HepG2 (cell line): ENCODE measurements around the gene OSBPL10. TPM values are rescaled to one million over a fixed set of nuclear protein-coding genes. Genes with fewer than 3 reads are reported as not detected.

Experiments used
- ATAC-seq: fragments of 200-7000 bp; cut with Tn5 transposase; 3 replicates; pipeline ENCODE4 v1.9.1; 2020; ENCODE audit warnings: mild to moderate bottlenecking, moderate library complexity
- BruUV-seq: library from RNA; stranded (reverse); fragments of 400-500 nt; replicated peaks from 2 replicates; lab custom pipeline; 2021; lab: Mats Ljungman, UMichigan
- CTCF ChIA-PET: fragments of 300-600 bp; formaldehyde crosslinking; extraction: SDS; loops from one replicate; lab custom pipeline; 2021; ENCODE audit warnings: low total read pairs, inconsistent platforms, low intra/inter-chr PET ratio; lab: Yijun Ruan, JAX
- POLR2A ChIA-PET: fragments of 350-600 bp; sonication (Branson Sonifier 250); formaldehyde crosslinking; loops from one replicate; lab custom pipeline; 2020; ENCODE audit warnings: antibody characterized with exemption, inconsistent platforms; lab: Yijun Ruan, JAX
- DNase-seq: peaks from one replicate; pipeline ENCODE4 v3.0.0-alpha.2; 2015; ENCODE audit warnings: low spot score
- FAIRE-seq: peaks from 3 replicates; lab custom pipeline; 2011; peaks lifted over from hg19 to GRCh38; lab: Jason Lieb, UNC
- H2AFZ ChIP-seq: one replicate; pipeline ENCODE4 v1.6.1; 2011; ENCODE audit warnings: low read length, inconsistent platforms
- H3K27ac ChIP-seq: fragments of 300-600 bp; 3 replicates; pipeline ENCODE4 v1.8.0; 2011; ENCODE audit warnings: mixed run types, mild to moderate bottlenecking, mixed read lengths, low read length, inconsistent platforms; ENCODE audit not compliant: insufficient read depth; ENCODE audit errors: extremely low read length
- H3K27me3 ChIP-seq, 2 experiments: fragments of 200-600 bp in 1 of 2; 2 replicates in 1 of 2; 3 replicates in 1 of 2; pipeline versions ENCODE4 v1.6.0 to v1.8.0; 2011; ENCODE audit warnings: low read length in 2 of 2, mild to moderate bottlenecking in 2 of 2, moderate library complexity in 2 of 2, inconsistent platforms in 1 of 2; ENCODE audit not compliant: insufficient read depth in 2 of 2, control insufficient read depth in 1 of 2
- H3K36me3 ChIP-seq, 2 experiments: fragments of 200-600 bp in 1 of 2; replicated peaks in 1 of 2; 2 replicates in 1 of 2; 3 replicates in 1 of 2; pipeline versions ENCODE4 v1.5.1 to v1.8.0; 2011; ENCODE audit warnings: low read length in 2 of 2, inconsistent platforms in 1 of 2; ENCODE audit not compliant: insufficient read depth in 2 of 2, control insufficient read depth in 1 of 2
- H3K4me1 ChIP-seq: 2 replicates; pipeline ENCODE4 v1.5.1; 2012; ENCODE audit warnings: low read length, inconsistent platforms; ENCODE audit not compliant: insufficient read depth
- H3K4me2 ChIP-seq: 2 replicates; pipeline ENCODE4 v1.6.0; 2011; ENCODE audit warnings: low read depth, low read length, inconsistent platforms
- H3K4me3 ChIP-seq, 3 experiments: fragments of 200-600 bp in 1 of 3; sonication (generic), shearing (Covaris generic) in 1 of 3; replicated peaks in 1 of 3; 2 replicates each; pipeline ENCODE4 v1.5.1; 2011 to 2016; ENCODE audit warnings: low read length in 3 of 3, inconsistent platforms in 2 of 3, low read depth in 2 of 3, mild to moderate bottlenecking in 2 of 3, control low read depth in 1 of 3, mixed read lengths in 1 of 3; ENCODE audit not compliant: insufficient read depth in 1 of 3
- H3K79me2 ChIP-seq: one replicate; pipeline ENCODE4 v1.6.1; 2011; ENCODE audit warnings: low read length, inconsistent platforms; ENCODE audit not compliant: insufficient read depth
- H3K9ac ChIP-seq: 2 replicates; pipeline ENCODE4 v1.6.0; 2011; ENCODE audit warnings: mild to moderate bottlenecking, low read depth, low read length, inconsistent platforms; ENCODE audit not compliant: insufficient read depth
- H3K9me3 ChIP-seq: 2 replicates; pipeline ENCODE4 v1.5.1; 2012; ENCODE audit warnings: mild to moderate bottlenecking, low read length
- H4K20me1 ChIP-seq: 2 replicates; pipeline ENCODE4 v1.6.0; 2011; ENCODE audit warnings: inconsistent platforms, mild to moderate bottlenecking, low read length, moderate library complexity; ENCODE audit not compliant: insufficient read depth
- ARHGAP35 ChIP-seq: sonication (generic); formaldehyde crosslinking; IDR thresholded peaks from 2 replicates; pipeline ENCODE4 v1.9.0; 2022; ENCODE audit warnings: mild to moderate bottlenecking, inconsistent platforms, moderate library complexity, missing genetic modification reagents, borderline replicate concordance
- E2F2 ChIP-seq: sonication (generic); formaldehyde crosslinking; IDR thresholded peaks from 2 replicates; pipeline ENCODE4 v1.4.0; 2020; ENCODE audit warnings: missing genetic modification reagents, borderline replicate concordance
- HNF1A ChIP-seq, 2 experiments: sonication (generic) in 1 of 2; formaldehyde crosslinking in 1 of 2; IDR thresholded peaks; 2 replicates each; pipeline versions ENCODE4 v1.4.0 to v1.6.1; 2016 to 2020; ENCODE audit warnings: borderline replicate concordance in 1 of 2, low read depth in 1 of 2, mild to moderate bottlenecking in 1 of 2, missing genetic modification reagents in 1 of 2
- HOXA9 ChIP-seq: sonication (generic); formaldehyde crosslinking; IDR thresholded peaks from 2 replicates; pipeline ENCODE4 v1.8.1; 2022; ENCODE audit warnings: missing genetic modification reagents, mild to moderate bottlenecking, moderate library complexity, borderline replicate concordance
- NCOR1 ChIP-seq: fragments of 200-600 bp; sonication (generic); IDR thresholded peaks from 2 replicates; pipeline ENCODE4 v1.7.0; 2017; ENCODE audit warnings: antibody characterized with exemption, low read length, borderline replicate concordance
- ZGPAT ChIP-seq: IDR thresholded peaks from 2 replicates; pipeline ENCODE4 v1.6.1; 2016; ENCODE audit warnings: mild to moderate bottlenecking
- ZNF180 ChIP-seq: sonication (generic); formaldehyde crosslinking; IDR thresholded peaks from 2 replicates; pipeline ENCODE4 v1.4.0; 2020; ENCODE audit warnings: low read depth, missing genetic modification reagents, borderline replicate concordance
- ZNF747 ChIP-seq: sonication (generic); formaldehyde crosslinking; IDR thresholded peaks from 2 replicates; pipeline ENCODE4 v1.8.1; 2023; ENCODE audit warnings: missing genetic modification reagents, mild to moderate bottlenecking, borderline replicate concordance
- WGBS: methylation state at CpG from one replicate; pipeline ENCODE4 v1.1.6; 2017; ENCODE audit warnings: low lambda C conversion rate; 5-methylcytosine and 5-hydroxymethylcytosine counted together
- in situ Hi-C: cut with HindIII; loops from 2 replicates; pipeline ENCODE4 v1.10.0; 2017; ENCODE audit warnings: low pct_unique_long_range_greater_than_20kb; ENCODE audit not compliant: extremely low pct_ligation_motif_present
- intact Hi-C: fragments of 100-400 bp; cut with micrococcal nuclease; formaldehyde crosslinking; loops from one replicate; pipeline ENCODE4 v1.10.0; 2022; ENCODE audit not compliant: unreplicated experiment
- polyA plus RNA-seq, 8 experiments: library from polyadenylated mRNA; depleted of rRNA in 3 of 8; stranded (reverse) in 7 of 8; unstranded in 1 of 8; fragments of >200 nt; fragmentation: Illumina TruSeq in 4 of 8; extraction: Trizol in 4 of 8; gene quantifications; 2 replicates each; pipeline versions ENCODE4 v1.2.1 to v1.2.3, GENCODE V29; 2011 to 2016; ENCODE audit warnings: low read depth in 4 of 8, missing spikeins in 1 of 8, mixed read lengths in 1 of 8; ENCODE audit not compliant: insufficient read depth in 1 of 8
- total RNA-seq, 5 experiments: library from RNA; depleted of rRNA; stranded (reverse); fragments of >200 nt; fragmentation: Illumina TruSeq; extraction: Trizol; gene quantifications; 2 replicates each; pipeline ENCODE4 v1.2.3, GENCODE V29; 2016; ENCODE audit warnings: low read depth in 1 of 5

OSBPL10 gene
- total and polyA plus RNA-seq, 2 of the 13 experiments (the other 11 are each of a cell fraction or from before 2014, with no cell fraction given), result 10.3 to 28.6 TPM

GRCh38 chr3:31959951-31960792 is 20.9 kb downstream of the OSBPL10 start:
- Histone ChIP-seq H4K20me1 (no peaks in the 10 kb centered on the region), H3K36me3 (no peaks in the 10 kb centered on the region), H3K9me3 (peaks cover 11% of the 10 kb centered on the region), H3K4me3 (peak overlapping the region in 2 of 3 experiments; percentile 22 to 50; a peak in 1 of 6 replicates), H3K27me3 (no peaks in the 10 kb centered on the region), H3K9ac (peak overlapping the region; percentile 39), H3K4me1 (peaks cover 72% of the 10 kb centered on the region), H3K79me2 (peaks cover 83% of the 10 kb centered on the region), H2AFZ (no peak overlapping the region), H3K27ac (peak overlapping the region; percentile 58), H3K4me2 (peak overlapping the region; percentile 74)
- 77% methylated on average over 7 of the region's 7 CpGs for WGBS
- no TSS peak for BruUV-seq
- in situ Hi-C loops, result no loop called here
- FAIRE-seq (no peak), ATAC-seq (peak; percentile 52), DNase-seq (no peak)
- POLR2A ChIA-PET, result interaction anchor here (1.1 kb wide), 1 partner anchor 10 kb away, joined by 3 read pairs; no protein-coding TSS in a partner anchor
- intact Hi-C loops, result no loop called here
- CTCF ChIA-PET, result no interaction called here
- no peak for TF ChIP-seq HOXA9 (CRISPR knock-in tag)
- no peak for TF ChIP-seq ARHGAP35
- TF ChIP-seq ZGPAT (CRISPR knock-in tag), result 0 out of 2 replicates have a peak, but pooled peaks have one; percentile 17
- no peak for TF ChIP-seq E2F2 (CRISPR knock-in tag)
- peak; percentile 41; the same call in 1 of the 2 replicates for TF ChIP-seq ZNF747 (CRISPR knock-in tag)
- no peak for TF ChIP-seq HNF1A (IDR thresholded peaks at IDR 0.05; ENCODE audit: low read depth)
- TF ChIP-seq HNF1A (CRISPR knock-in tag; IDR thresholded peaks at IDR 0.05; ENCODE audit: borderline replicate concordance), result no peak
- no peak for TF ChIP-seq ZNF180 (CRISPR knock-in tag)
- TF ChIP-seq NCOR1, result no peak
